GM18498 (cell line): Measurements from ENCODE around the gene AEN.

ENCODE experiments used
- ATAC-seq: cut with Tn5 transposase; IDR thresholded peaks from one replicate; pipeline ENCODE4 v1.9.1; 2021; ENCODE audit warnings: mild to moderate bottlenecking, moderate library complexity; ENCODE audit not compliant: unreplicated experiment

Gene AEN

GRCh38 chr15:88613074-88613944, 7.8 kb upstream of the AEN start:
- no peak for ATAC-seq

- ATAC-seq = no peak
These were observed 5.6 kb upstream of the AEN start for GRCh38 chr15:88615303-88616107.

GRCh38 chr15:88616240-88616639, 4.9 kb upstream of the AEN start:
- ATAC-seq = no peak

GRCh38 chr15:88617031-88617722, 4.0 kb upstream of the AEN start:
- no peak for ATAC-seq

GRCh38 chr15:88617790-88618189, 3.4 kb upstream of the AEN start:
- no peak for ATAC-seq

GRCh38 chr15:88618686-88619085, 2.5 kb upstream of the AEN start:
- ATAC-seq = no peak

GRCh38 chr15:88619796-88620195, 1.3 kb upstream of the AEN start:
- no peak for ATAC-seq

- peak; percentile 35 for ATAC-seq
These were observed 857 bp downstream of the AEN start for GRCh38 chr15:88621789-88622604.

- ATAC-seq = peak; percentile 11
These were observed 1.4 kb downstream of the AEN start for GRCh38 chr15:88622605-88622975.

GRCh38 chr15:88623061-88623460, 1.9 kb downstream of the AEN start:
- no peak for ATAC-seq

- no peak for ATAC-seq
These were observed 2.5 kb downstream of the AEN start for GRCh38 chr15:88623632-88624031.

GRCh38 chr15:88624156-88624970, 3.2 kb downstream of the AEN start:
- ATAC-seq = peak; percentile 28

- no peak for ATAC-seq
These were observed 3.9 kb downstream of the AEN start for GRCh38 chr15:88624971-88625490.

- ATAC-seq = no peak
These were observed 5.0 kb downstream of the AEN start for GRCh38 chr15:88625943-88626741.

- ATAC-seq = peak; percentile 34
These were observed 6.3 kb downstream of the AEN start for GRCh38 chr15:88627463-88627862.

- ATAC-seq = no peak
These were observed 7.0 kb downstream of the AEN start for GRCh38 chr15:88628018-88628654.

GRCh38 chr15:88629071-88629470, 7.9 kb downstream of the AEN start:
- no peak for ATAC-seq

GRCh38 chr15:88630141-88630721, 9.1 kb downstream of the AEN start:
- no peak for ATAC-seq
